Heart left ventricle (tissue), 13 donors: ENCODE measurements around the gene ADAM8.

Source experiments
- CTCF ChIP-seq, 12 donors: fragments of 200-600 bp; sonication (generic) in 4 of 12; IDR thresholded peaks; one replicate each; pipeline versions ENCODE4 v1.5.0 to v1.8.0; 2018 to 2022; ENCODE audit warnings: antibody characterized with exemption in 12 of 12, mild to moderate bottlenecking in 5 of 12
- POLR2A ChIP-seq, 2 donors: fragments of 450-650 bp; IDR thresholded peaks; one replicate each; pipeline ENCODE4 v1.6.1; 2017; ENCODE audit warnings: antibody characterized with exemption in 2 of 2, mild to moderate bottlenecking in 2 of 2, moderate library complexity in 2 of 2
- donor health status: ischemic (EF 13 %, LVEDD 7.1; RV severe dilation, severe dysfunction).
- donor health status: DM: no; HTN: yes; CAD: no.
- donor health status: DM: no; HTN: no; CAD: no.
- donor health status: ischemic (EF 25% LVEDD 6.9; RV normal size, moderate dysfunction).
- donor health status: ischemic (EF 25% LVEDD 5.7; RV mildly dilated, moderate dysfunction).
- donor health status: ischemic (EF 35%, LVEDD 5.7; RV mildly dilated, moderate dysfunction).
- donor health status: nonischemic (EF 11% LVEDD 7.7; RV severe dilation, severe dysfunction).
- donor health status: DM: yes; HTN: yes; CAD: no.
- donor health status: PGD.
- donor health status: ischemic (EF 29% LVEDD 5.4; RV normal size, mild dysfunction).
- donor health status: nonischemic (EF 23%, LVEDD 6.1; RV moderate dilation, normal function).

GRCh38 chr10:133247681-133248333, 28.9 kb downstream of the ADAM8 start:
- TF ChIP-seq POLR2A (IDR thresholded peaks at IDR 0.05), result no peak
- no peak for TF ChIP-seq CTCF (IDR thresholded peaks at IDR 0.05)
